Parathyroid adenoma (tissue), 2 donors: Measurements from ENCODE around the gene APOC4.
"Not testable (repeated sequence)": the region's sequence is repeated elsewhere in the genome, so short reads cannot be mapped to it uniquely, and the experiment has no call there.

Source experiments
- H2AFZ ChIP-seq: fragments of 300-600 bp; sonication (generic); one replicate; pipeline ENCODE4 v1.7.0; 2017; ENCODE audit warnings: antibody characterized with exemption, mild to moderate bottlenecking
- H3K27ac ChIP-seq: fragments of 300-600 bp; sonication (generic); one replicate; pipeline ENCODE4 v1.7.0; 2017
- H3K27me3 ChIP-seq: fragments of 300-600 bp; sonication (generic); one replicate; pipeline ENCODE4 v1.7.0; 2017; ENCODE audit warnings: low read length; ENCODE audit not compliant: control insufficient read depth, insufficient read depth
- H3K36me3 ChIP-seq: fragments of 300-600 bp; sonication (generic); one replicate; pipeline ENCODE4 v1.7.0; 2017; ENCODE audit warnings: low read length; ENCODE audit not compliant: control insufficient read depth, insufficient read depth
- H3K4me1 ChIP-seq: fragments of 300-600 bp; sonication (generic); one replicate; pipeline ENCODE4 v1.7.0; 2017; ENCODE audit warnings: control low read depth
- H3K4me2 ChIP-seq: fragments of 300-600 bp; sonication (generic); one replicate; pipeline ENCODE4 v1.7.0; 2017; ENCODE audit warnings: low read length
- H3K4me3 ChIP-seq: fragments of 300-600 bp; sonication (generic); one replicate; pipeline ENCODE4 v1.7.0; 2017; ENCODE audit warnings: low read depth, low read length
- H3K79me2 ChIP-seq: fragments of 300-600 bp; sonication (generic); one replicate; pipeline ENCODE4 v1.7.0; 2017; ENCODE audit warnings: control low read depth
- H3K9ac ChIP-seq: fragments of 300-600 bp; sonication (generic); one replicate; pipeline ENCODE4 v1.7.0; 2017; ENCODE audit warnings: mild to moderate bottlenecking
- H3K9me3 ChIP-seq: fragments of 300-600 bp; sonication (generic); one replicate; pipeline ENCODE4 v1.7.0; 2017; ENCODE audit warnings: low read length; ENCODE audit not compliant: control insufficient read depth
- TF ChIP-seq, protein P1 (sequence below): fragments of 300-600 bp; sonication (generic); IDR thresholded peaks from one replicate; pipeline ENCODE4 v1.7.0; 2017; ENCODE audit warnings: antibody characterized with exemption, mild to moderate bottlenecking
- donor health status: primary hyperparathyroidism.

Gene APOC4

DNA sequence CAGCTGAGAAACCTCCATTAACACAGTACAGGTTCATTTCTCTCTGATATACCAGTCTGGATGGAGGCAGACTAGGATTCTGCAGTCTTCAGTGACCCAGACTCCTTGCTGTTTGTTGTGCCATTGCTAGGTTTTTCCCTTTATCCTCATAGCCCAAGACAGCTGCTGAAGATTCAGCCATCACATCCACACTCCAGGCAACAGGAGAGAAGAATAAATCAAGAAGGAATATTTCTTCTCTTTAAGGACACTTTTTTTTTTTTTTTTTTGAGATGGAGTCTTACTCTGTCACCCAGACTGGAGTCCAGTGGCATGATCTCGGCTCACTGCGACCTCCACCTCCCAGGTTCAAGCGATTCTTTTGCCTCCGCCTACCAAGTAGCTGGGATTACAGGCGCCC is 27.4 kb downstream of the APOC4 start:
- Histone ChIP-seq H3K9me3 (no peaks in the 10 kb centered on the region), H3K79me2 (peaks cover 22% of the 10 kb centered on the region), H3K4me2 (no peak overlapping the region), H3K9ac (no peak overlapping the region), H3K4me1 (no peaks in the 10 kb centered on the region), H3K27ac (no peak overlapping the region), H3K36me3 (no peaks in the 10 kb centered on the region), H3K4me3 (no peak overlapping the region), H3K27me3 (no peaks in the 10 kb centered on the region), H2AFZ (no peak overlapping the region)
- TF ChIP-seq, protein P1, sequence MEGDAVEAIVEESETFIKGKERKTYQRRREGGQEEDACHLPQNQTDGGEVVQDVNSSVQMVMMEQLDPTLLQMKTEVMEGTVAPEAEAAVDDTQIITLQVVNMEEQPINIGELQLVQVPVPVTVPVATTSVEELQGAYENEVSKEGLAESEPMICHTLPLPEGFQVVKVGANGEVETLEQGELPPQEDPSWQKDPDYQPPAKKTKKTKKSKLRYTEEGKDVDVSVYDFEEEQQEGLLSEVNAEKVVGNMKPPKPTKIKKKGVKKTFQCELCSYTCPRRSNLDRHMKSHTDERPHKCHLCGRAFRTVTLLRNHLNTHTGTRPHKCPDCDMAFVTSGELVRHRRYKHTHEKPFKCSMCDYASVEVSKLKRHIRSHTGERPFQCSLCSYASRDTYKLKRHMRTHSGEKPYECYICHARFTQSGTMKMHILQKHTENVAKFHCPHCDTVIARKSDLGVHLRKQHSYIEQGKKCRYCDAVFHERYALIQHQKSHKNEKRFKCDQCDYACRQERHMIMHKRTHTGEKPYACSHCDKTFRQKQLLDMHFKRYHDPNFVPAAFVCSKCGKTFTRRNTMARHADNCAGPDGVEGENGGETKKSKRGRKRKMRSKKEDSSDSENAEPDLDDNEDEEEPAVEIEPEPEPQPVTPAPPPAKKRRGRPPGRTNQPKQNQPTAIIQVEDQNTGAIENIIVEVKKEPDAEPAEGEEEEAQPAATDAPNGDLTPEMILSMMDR = no peak

- not testable (repeated sequence) for H3K4me1 ChIP-seq, H3K4me2 ChIP-seq, H2AFZ ChIP-seq, H3K4me3 ChIP-seq, H3K27me3 ChIP-seq, H3K27ac ChIP-seq, H3K9ac ChIP-seq, H3K36me3 ChIP-seq, H3K9me3 ChIP-seq
- H3K79me2 ChIP-seq = peaks cover 26% of the 10 kb centered on the region
Observed at GRCh38 chr19:44971451-44971850, 29.4 kb downstream of the APOC4 start.

- H3K27me3 ChIP-seq = no peaks in the 10 kb centered on the region
- H3K36me3 ChIP-seq = no peaks in the 10 kb centered on the region
- no peak overlapping the region for H3K4me2 ChIP-seq
Observed at GRCh38 chr19:44972802-44973201, 30.8 kb downstream of the APOC4 start.

GRCh38 chr19:44973982-44974735 is 32.1 kb downstream of the APOC4 start:
- H3K9ac ChIP-seq = no peak overlapping the region
- no peaks in the 10 kb centered on the region for H3K9me3 ChIP-seq
- no peaks in the 10 kb centered on the region for H3K4me1 ChIP-seq
- peaks cover 34% of the 10 kb centered on the region for H3K79me2 ChIP-seq
- H2AFZ ChIP-seq = no peak overlapping the region
- no peak overlapping the region for H3K4me2 ChIP-seq
- H3K36me3 ChIP-seq = no peaks in the 10 kb centered on the region
- no peak overlapping the region for H3K4me3 ChIP-seq
- no peaks in the 10 kb centered on the region for H3K27me3 ChIP-seq
- no peak overlapping the region for H3K27ac ChIP-seq
- TF ChIP-seq, protein P1 = no peak

More at GRCh38 chr19:44972802-44973201, 30.8 kb downstream of the APOC4 start:
- H3K9ac ChIP-seq = no peak overlapping the region
- no peak overlapping the region for H3K4me3 ChIP-seq
- H2AFZ ChIP-seq = no peak overlapping the region
- no peaks in the 10 kb centered on the region for H3K9me3 ChIP-seq
- TF ChIP-seq, protein P1 = no peak
- H3K79me2 ChIP-seq = peaks cover 34% of the 10 kb centered on the region
- H3K27ac ChIP-seq = no peak overlapping the region
- H3K4me1 ChIP-seq = no peaks in the 10 kb centered on the region

GRCh38 chr19:44974857-44975256 is 32.8 kb downstream of the APOC4 start:
- no peaks in the 10 kb centered on the region for H3K27me3 ChIP-seq
- no peak overlapping the region for H3K4me2 ChIP-seq
- H3K9me3 ChIP-seq = no peaks in the 10 kb centered on the region
- H3K4me3 ChIP-seq = no peak overlapping the region
- H3K4me1 ChIP-seq = no peaks in the 10 kb centered on the region
- no peak overlapping the region for H3K9ac ChIP-seq
- H3K36me3 ChIP-seq = no peaks in the 10 kb centered on the region
- H3K79me2 ChIP-seq = peaks cover 32% of the 10 kb centered on the region
- H2AFZ ChIP-seq = no peak overlapping the region
- H3K27ac ChIP-seq = no peak overlapping the region
- TF ChIP-seq, protein P1 = no peak
